PC-3 (cell line): ENCODE data around the gene PCBP2.

Experiments
- EZH2 ChIP-seq: fragments of 300-600 bp; sonication (generic); IDR thresholded peaks from one replicate; pipeline ENCODE4 v1.6.1; 2017; ENCODE audit warnings: antibody characterized with exemption, mild to moderate bottlenecking, low read length; ENCODE audit not compliant: unreplicated experiment
- TF ChIP-seq, protein P1 (sequence below): fragments of 300-600 bp; sonication (generic); conservative IDR thresholded peaks from 2 replicates; pipeline ENCODE4 v1.5.1; 2017; ENCODE audit warnings: antibody characterized with exemption, low read depth, mild to moderate bottlenecking, low read length

DNA sequence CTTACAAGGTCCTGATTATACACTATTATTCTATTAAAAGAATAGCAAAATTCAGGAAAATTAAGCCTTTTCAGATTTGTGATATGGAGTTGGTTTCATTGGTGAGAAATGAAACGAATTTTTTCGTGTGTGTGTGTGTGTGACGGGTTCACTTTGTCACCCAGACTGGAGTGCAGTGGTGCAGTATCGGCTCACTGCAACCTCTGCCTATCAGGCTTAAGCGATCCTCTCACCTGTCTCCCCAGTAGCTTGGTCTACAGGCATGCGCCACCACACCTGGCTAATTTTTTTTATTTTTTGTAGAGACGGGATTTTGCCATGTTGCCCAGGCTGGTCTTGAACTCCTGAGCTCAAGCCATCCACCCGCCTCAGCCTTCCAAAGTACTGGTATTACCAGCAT, 9.7 kb downstream of the PCBP2 start:
- TF ChIP-seq EZH2: no peak
- TF ChIP-seq, protein P1, sequence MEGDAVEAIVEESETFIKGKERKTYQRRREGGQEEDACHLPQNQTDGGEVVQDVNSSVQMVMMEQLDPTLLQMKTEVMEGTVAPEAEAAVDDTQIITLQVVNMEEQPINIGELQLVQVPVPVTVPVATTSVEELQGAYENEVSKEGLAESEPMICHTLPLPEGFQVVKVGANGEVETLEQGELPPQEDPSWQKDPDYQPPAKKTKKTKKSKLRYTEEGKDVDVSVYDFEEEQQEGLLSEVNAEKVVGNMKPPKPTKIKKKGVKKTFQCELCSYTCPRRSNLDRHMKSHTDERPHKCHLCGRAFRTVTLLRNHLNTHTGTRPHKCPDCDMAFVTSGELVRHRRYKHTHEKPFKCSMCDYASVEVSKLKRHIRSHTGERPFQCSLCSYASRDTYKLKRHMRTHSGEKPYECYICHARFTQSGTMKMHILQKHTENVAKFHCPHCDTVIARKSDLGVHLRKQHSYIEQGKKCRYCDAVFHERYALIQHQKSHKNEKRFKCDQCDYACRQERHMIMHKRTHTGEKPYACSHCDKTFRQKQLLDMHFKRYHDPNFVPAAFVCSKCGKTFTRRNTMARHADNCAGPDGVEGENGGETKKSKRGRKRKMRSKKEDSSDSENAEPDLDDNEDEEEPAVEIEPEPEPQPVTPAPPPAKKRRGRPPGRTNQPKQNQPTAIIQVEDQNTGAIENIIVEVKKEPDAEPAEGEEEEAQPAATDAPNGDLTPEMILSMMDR: no peak
